Caco-2 (cell line): Measurements from ENCODE around the gene NDEL1. TPM values are rescaled to one million over a fixed set of nuclear protein-coding genes. Genes with fewer than 3 reads are reported as not detected.

Experiments
- BruUV-seq: library from RNA; stranded (reverse); fragments of 400-500 nt; replicated peaks from 2 replicates; lab custom pipeline; 2021; lab: Mats Ljungman, UMichigan
- CTCF ChIA-PET: fragments of 300-600 bp; sonication (Branson Sonifier 250); formaldehyde crosslinking; loops from one replicate; lab custom pipeline; 2022; ENCODE audit warnings: antibody characterized with exemption; lab: Charles Lee
- POLR2A ChIA-PET: fragments of 300-600 bp; sonication (Branson Sonifier 250); formaldehyde crosslinking; loops from one replicate; lab custom pipeline; 2022; ENCODE audit warnings: antibody characterized with exemption; lab: Charles Lee
- DNase-seq, 2 experiments: peaks; one replicate each; pipeline versions ENCODE4 v3.0.0 to v3.0.0-alpha.2; 2020 to 2022
- H3K27me3 ChIP-seq: replicated peaks from 2 replicates; pipeline ENCODE4 v1.6.0; 2011; ENCODE audit warnings: low read length; ENCODE audit not compliant: control insufficient read depth, insufficient read depth
- H3K36me3 ChIP-seq: 2 replicates; pipeline ENCODE4 v1.5.1; 2011; ENCODE audit warnings: low read length; ENCODE audit not compliant: control insufficient read depth, insufficient read depth
- H3K4me1 ChIP-seq: fragments of 250-450 bp; sonication (Bioruptor Pico); 2 replicates; pipeline ENCODE4 v1.5.1; 2020; ENCODE audit warnings: mild to moderate bottlenecking
- H3K4me3 ChIP-seq: 2 replicates; pipeline ENCODE4 v1.5.1; 2011; ENCODE audit warnings: low read depth, mild to moderate bottlenecking, control low read depth, low read length
- H3K9me3 ChIP-seq: fragments of 250-450 bp; sonication (Bioruptor Pico); 2 replicates; pipeline ENCODE4 v1.5.1; 2020; ENCODE audit warnings: mild to moderate bottlenecking, moderate library complexity
- H3K27ac Mint-ChIP-seq: one replicate; pipeline ENCODE4 v1.8.0; 2022; ENCODE audit warnings: mixed read lengths; ENCODE audit not compliant: unreplicated experiment
- H3K27me3 Mint-ChIP-seq: one replicate; pipeline ENCODE4 v1.8.0; 2022; ENCODE audit warnings: mixed read lengths; ENCODE audit not compliant: insufficient read depth, unreplicated experiment
- H3K36me3 Mint-ChIP-seq: one replicate; pipeline ENCODE4 v1.8.0; 2022; ENCODE audit warnings: mild to moderate bottlenecking, mixed read lengths; ENCODE audit not compliant: insufficient read depth, unreplicated experiment
- H3K4me1 Mint-ChIP-seq: one replicate; pipeline ENCODE4 v1.8.0; 2022; ENCODE audit warnings: low read depth, mixed read lengths; ENCODE audit not compliant: unreplicated experiment
- H3K4me3 Mint-ChIP-seq: one replicate; pipeline ENCODE4 v1.8.0; 2022; ENCODE audit warnings: mild to moderate bottlenecking, moderate library complexity, mixed read lengths; ENCODE audit not compliant: unreplicated experiment
- H3K9me3 Mint-ChIP-seq: one replicate; pipeline ENCODE4 v1.8.0; 2022; ENCODE audit warnings: mixed read lengths; ENCODE audit not compliant: unreplicated experiment
- intact Hi-C: fragments of 100-400 bp; cut with micrococcal nuclease; formaldehyde crosslinking; loops from one replicate; pipeline ENCODE4 v1.10.0; 2022; ENCODE audit not compliant: unreplicated experiment
- total RNA-seq: library from RNA; stranded (reverse); gene quantifications from 2 replicates; pipeline ENCODE4 v1.2.3, GENCODE V29; 2022
- TF ChIP-seq, protein P1 (sequence below), 2 experiments: fragments of 200-600 bp in 1 of 2; IDR thresholded peaks; 1 replicate in 1 of 2; 2 replicates in 1 of 2; pipeline versions ENCODE4 v1.5.1 to v1.8.0; 2011 to 2022; ENCODE audit warnings: antibody characterized with exemption in 1 of 2, control low read depth in 1 of 2, inconsistent platforms in 1 of 2, low read depth in 1 of 2, low read length in 1 of 2, mild to moderate bottlenecking in 1 of 2, moderate library complexity in 1 of 2; ENCODE audit not compliant: insufficient read depth in 1 of 2, severe bottlenecking in 1 of 2, unreplicated experiment in 1 of 2

NDEL1 gene
- total RNA-seq, 1 experiment from 2014 or later: 32.2 TPM

DNA sequence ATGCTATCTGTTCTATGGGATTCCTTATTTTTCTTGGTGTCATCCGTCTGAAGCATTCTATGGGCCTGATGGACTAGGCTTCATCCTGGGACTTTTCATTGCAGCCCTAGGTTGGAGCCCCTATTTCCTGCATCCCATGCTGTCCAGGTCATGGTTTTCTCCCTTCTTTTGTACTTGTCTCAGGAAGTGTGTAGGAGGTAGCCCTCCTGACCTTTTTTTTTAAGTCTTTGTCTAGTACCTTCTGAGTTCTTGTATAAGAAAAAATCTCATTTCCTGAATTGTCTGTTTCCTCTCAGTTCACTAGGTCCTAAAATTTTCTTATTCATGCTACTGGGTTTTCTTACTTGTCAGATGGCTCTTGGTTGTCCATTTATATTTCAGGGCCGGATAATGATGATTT, 6.0 kb downstream of the NDEL1 start:
- Mint-ChIP-seq H3K27ac (no peak overlapping the region), H3K9me3 (no peaks in the 10 kb centered on the region), H3K4me1 (no peaks in the 10 kb centered on the region), H3K4me3 (no peak overlapping the region), H3K27me3 (no peaks in the 10 kb centered on the region), H3K36me3 (peaks cover 21% of the 10 kb centered on the region)
- Histone ChIP-seq H3K36me3 (no peaks in the 10 kb centered on the region), H3K4me1 (no peaks in the 10 kb centered on the region), H3K4me3 (no peak overlapping the region), H3K9me3 (no peaks in the 10 kb centered on the region), H3K27me3 (no peaks in the 10 kb centered on the region)
- CTCF ChIA-PET: no interaction called here
- POLR2A ChIA-PET: no interaction called here
- intact Hi-C loops: no loop called here
- BruUV-seq: no TSS peak
- DNase-seq: no peak
- TF ChIP-seq, protein P1, sequence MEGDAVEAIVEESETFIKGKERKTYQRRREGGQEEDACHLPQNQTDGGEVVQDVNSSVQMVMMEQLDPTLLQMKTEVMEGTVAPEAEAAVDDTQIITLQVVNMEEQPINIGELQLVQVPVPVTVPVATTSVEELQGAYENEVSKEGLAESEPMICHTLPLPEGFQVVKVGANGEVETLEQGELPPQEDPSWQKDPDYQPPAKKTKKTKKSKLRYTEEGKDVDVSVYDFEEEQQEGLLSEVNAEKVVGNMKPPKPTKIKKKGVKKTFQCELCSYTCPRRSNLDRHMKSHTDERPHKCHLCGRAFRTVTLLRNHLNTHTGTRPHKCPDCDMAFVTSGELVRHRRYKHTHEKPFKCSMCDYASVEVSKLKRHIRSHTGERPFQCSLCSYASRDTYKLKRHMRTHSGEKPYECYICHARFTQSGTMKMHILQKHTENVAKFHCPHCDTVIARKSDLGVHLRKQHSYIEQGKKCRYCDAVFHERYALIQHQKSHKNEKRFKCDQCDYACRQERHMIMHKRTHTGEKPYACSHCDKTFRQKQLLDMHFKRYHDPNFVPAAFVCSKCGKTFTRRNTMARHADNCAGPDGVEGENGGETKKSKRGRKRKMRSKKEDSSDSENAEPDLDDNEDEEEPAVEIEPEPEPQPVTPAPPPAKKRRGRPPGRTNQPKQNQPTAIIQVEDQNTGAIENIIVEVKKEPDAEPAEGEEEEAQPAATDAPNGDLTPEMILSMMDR (IDR thresholded peaks at IDR 0.05; ENCODE audit: insufficient read depth in 1 of 2, low read depth in 1 of 2, low read length in 1 of 2, severe bottlenecking in 1 of 2, unreplicated experiment in 1 of 2): no peak

DNA sequence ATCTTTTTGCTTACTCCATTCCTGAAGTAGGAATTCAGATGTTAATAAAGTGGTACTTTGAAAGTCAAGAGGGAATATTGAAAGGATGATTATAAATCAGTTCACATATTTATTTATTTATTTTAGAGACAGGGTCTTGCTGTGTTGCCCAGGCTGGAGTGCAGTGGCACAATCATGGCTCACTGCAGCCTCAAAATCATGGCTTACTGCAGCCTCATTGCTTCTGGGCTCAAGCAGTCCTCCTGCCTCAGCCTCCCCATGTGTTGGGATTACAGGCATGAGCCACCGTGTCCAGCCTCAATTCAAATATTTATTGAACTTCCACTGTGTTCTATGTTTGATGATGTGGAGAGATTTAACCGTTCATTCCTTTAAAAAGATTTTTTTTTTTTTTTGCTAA, 6.6 kb downstream of the NDEL1 start:
- no peak overlapping the region for H3K4me3 ChIP-seq
- Mint-ChIP-seq H3K9me3 (no peaks in the 10 kb centered on the region), H3K4me3 (no peak overlapping the region), H3K36me3 (peaks cover 21% of the 10 kb centered on the region), H3K27me3 (no peaks in the 10 kb centered on the region), H3K27ac (no peak overlapping the region), H3K4me1 (no peaks in the 10 kb centered on the region)
- TF ChIP-seq, protein P1 (IDR thresholded peaks at IDR 0.05; ENCODE audit: insufficient read depth in 1 of 2, low read depth in 1 of 2, low read length in 1 of 2, severe bottlenecking in 1 of 2, unreplicated experiment in 1 of 2): no peak
- ChIA-PET POLR2A (no interaction called here), CTCF (no interaction called here)
- H3K27me3 ChIP-seq: no peaks in the 10 kb centered on the region
- no peaks in the 10 kb centered on the region for H3K36me3 ChIP-seq
- DNase-seq: no peak
- H3K9me3 ChIP-seq: no peaks in the 10 kb centered on the region
- BruUV-seq: no TSS peak
- intact Hi-C loops: no loop called here
- no peaks in the 10 kb centered on the region for H3K4me1 ChIP-seq

DNA sequence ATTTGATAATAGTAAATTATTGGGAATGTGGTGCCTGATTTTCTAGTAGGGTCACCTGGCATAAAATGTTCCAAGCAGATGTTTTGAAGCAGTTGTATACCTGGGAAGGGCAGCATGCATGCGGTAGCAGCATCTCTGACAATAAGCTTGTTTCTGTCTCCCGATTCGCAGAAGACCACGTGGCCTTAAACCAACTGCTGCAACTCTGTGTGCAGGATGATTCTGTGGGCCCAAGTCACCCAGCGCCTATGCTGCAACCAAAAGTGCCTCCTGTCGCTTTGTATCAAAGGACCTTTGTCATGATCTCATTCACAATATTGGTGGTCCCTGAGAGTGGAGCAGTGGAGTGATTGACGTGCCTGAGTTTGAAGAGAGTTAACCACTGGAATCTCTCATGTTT, 8.1 kb downstream of the NDEL1 start:
- no peaks in the 10 kb centered on the region for H3K36me3 ChIP-seq
- POLR2A ChIA-PET: no interaction called here
- BruUV-seq: no TSS peak
- H3K27ac Mint-ChIP-seq: no peak overlapping the region
- no peaks in the 10 kb centered on the region for H3K4me1 ChIP-seq
- H3K4me3 Mint-ChIP-seq: no peak overlapping the region
- H3K27me3 ChIP-seq: no peaks in the 10 kb centered on the region
- no peaks in the 10 kb centered on the region for H3K27me3 Mint-ChIP-seq
- intact Hi-C loops: no loop called here
- H3K4me3 ChIP-seq: no peak overlapping the region
- H3K9me3 ChIP-seq: no peaks in the 10 kb centered on the region
- no peak for DNase-seq
- peaks cover 27% of the 10 kb centered on the region for H3K36me3 Mint-ChIP-seq
- no peaks in the 10 kb centered on the region for H3K9me3 Mint-ChIP-seq
- CTCF ChIA-PET: no interaction called here
- H3K4me1 Mint-ChIP-seq: no peaks in the 10 kb centered on the region
- TF ChIP-seq, protein P1 (IDR thresholded peaks at IDR 0.05; ENCODE audit: insufficient read depth in 1 of 2, low read depth in 1 of 2, low read length in 1 of 2, severe bottlenecking in 1 of 2, unreplicated experiment in 1 of 2): no peak
